Upper lobe of right lung (tissue), 1 donor: ENCODE data around the gene NRXN3. TPM values are rescaled to one million over a fixed set of nuclear protein-coding genes. Genes with fewer than 3 reads are reported as not detected.
A peak's percentile ranks its signal among the peaks of the same experiment; 100 is the strongest.

Experiments used
- ATAC-seq: fragments of 200-7000 bp; cut with Tn5 transposase; one replicate; pipeline ENCODE4 v1.9.1; 2020; ENCODE audit warnings: mild to moderate bottlenecking, moderate library complexity
- DNase-seq: peaks from one replicate; pipeline ENCODE4 v3.0.0-alpha.2; 2020
- H3K27ac ChIP-seq: fragments of 200-600 bp; one replicate; pipeline ENCODE4 v1.8.0; 2022
- H3K27me3 ChIP-seq: fragments of 200-600 bp; one replicate; pipeline ENCODE4 v1.8.0; 2022; ENCODE audit warnings: mild to moderate bottlenecking
- H3K36me3 ChIP-seq: fragments of 200-600 bp; one replicate; pipeline ENCODE4 v1.8.0; 2022
- H3K4me1 ChIP-seq: fragments of 200-600 bp; one replicate; pipeline ENCODE4 v1.8.0; 2022
- H3K4me3 ChIP-seq: fragments of 200-600 bp; one replicate; pipeline ENCODE4 v1.8.0; 2022; ENCODE audit warnings: mild to moderate bottlenecking
- H3K9me3 ChIP-seq: fragments of 200-600 bp; one replicate; pipeline ENCODE4 v1.8.0; 2022
- intact Hi-C: fragments of 100-400 bp; cut with DNase I; formaldehyde crosslinking; loops from one replicate; pipeline ENCODE4 v1.11.0; 2022
- total RNA-seq: library from RNA; stranded (reverse); fragmentation: NEBNext Ultra II Directional; extraction: Animal tissue kit (Norgen Biotek cat#: 25700); gene quantifications from one replicate; pipeline ENCODE4 v1.2.1, GENCODE V29; 2021
- TF ChIP-seq, protein P1 (sequence below): fragments of 200-600 bp; IDR thresholded peaks from one replicate; pipeline ENCODE4 v1.8.0; 2022; ENCODE audit warnings: antibody characterized with exemption
- donor health status: DM: no; HTN: yes; CAD: no; lungs with severe emphysema.

NRXN3 gene
- total RNA-seq, 1 donor from 2014 or later: 10.0 TPM

DNA sequence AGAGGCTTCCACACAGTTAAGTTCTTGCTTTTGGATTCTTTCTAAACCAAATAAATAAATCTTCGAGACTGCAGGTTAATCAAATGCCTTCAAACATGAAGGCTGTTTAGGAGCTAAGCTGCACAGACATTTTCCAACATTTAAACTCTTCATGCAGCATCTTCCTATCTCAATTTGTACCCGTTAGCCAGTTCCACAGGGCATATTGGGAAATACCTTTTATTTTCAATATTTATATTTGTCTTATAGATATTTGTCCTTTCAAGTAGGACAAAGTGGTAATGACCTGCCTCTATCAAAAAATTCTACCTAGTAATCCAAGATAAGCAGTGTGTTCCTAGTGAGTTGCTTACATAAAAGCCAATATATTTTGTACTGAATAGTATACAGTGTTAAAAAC, 1667.5 kb downstream of the NRXN3 start:
- H3K4me1 ChIP-seq: no peaks in the 10 kb centered on the region
- no peak overlapping the region for H3K4me3 ChIP-seq
- no peak for ATAC-seq
- no peaks in the 10 kb centered on the region for H3K27me3 ChIP-seq
- intact Hi-C loops: no loop called here
- H3K9me3 ChIP-seq: no peaks in the 10 kb centered on the region
- DNase-seq: no peak
- H3K36me3 ChIP-seq: no peaks in the 10 kb centered on the region
- TF ChIP-seq, protein P1, sequence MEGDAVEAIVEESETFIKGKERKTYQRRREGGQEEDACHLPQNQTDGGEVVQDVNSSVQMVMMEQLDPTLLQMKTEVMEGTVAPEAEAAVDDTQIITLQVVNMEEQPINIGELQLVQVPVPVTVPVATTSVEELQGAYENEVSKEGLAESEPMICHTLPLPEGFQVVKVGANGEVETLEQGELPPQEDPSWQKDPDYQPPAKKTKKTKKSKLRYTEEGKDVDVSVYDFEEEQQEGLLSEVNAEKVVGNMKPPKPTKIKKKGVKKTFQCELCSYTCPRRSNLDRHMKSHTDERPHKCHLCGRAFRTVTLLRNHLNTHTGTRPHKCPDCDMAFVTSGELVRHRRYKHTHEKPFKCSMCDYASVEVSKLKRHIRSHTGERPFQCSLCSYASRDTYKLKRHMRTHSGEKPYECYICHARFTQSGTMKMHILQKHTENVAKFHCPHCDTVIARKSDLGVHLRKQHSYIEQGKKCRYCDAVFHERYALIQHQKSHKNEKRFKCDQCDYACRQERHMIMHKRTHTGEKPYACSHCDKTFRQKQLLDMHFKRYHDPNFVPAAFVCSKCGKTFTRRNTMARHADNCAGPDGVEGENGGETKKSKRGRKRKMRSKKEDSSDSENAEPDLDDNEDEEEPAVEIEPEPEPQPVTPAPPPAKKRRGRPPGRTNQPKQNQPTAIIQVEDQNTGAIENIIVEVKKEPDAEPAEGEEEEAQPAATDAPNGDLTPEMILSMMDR: no peak
- no peak overlapping the region for H3K27ac ChIP-seq

- Histone ChIP-seq H3K4me1 (no peaks in the 10 kb centered on the region), H3K4me3 (no peak overlapping the region), H3K27ac (no peak overlapping the region), H3K27me3 (no peaks in the 10 kb centered on the region), H3K9me3 (no peaks in the 10 kb centered on the region), H3K36me3 (no peaks in the 10 kb centered on the region)
- intact Hi-C loops: no loop called here
- no peak for DNase-seq
- ATAC-seq: no peak
- TF ChIP-seq, protein P1: no peak
Measured at GRCh38 chr14:79840103-79840502, 1669.9 kb downstream of the NRXN3 start.

GRCh38 chr14:79840831-79841230, 1670.7 kb downstream of the NRXN3 start:
- Histone ChIP-seq H3K4me3 (no peak overlapping the region), H3K4me1 (no peaks in the 10 kb centered on the region), H3K9me3 (no peaks in the 10 kb centered on the region), H3K27me3 (no peaks in the 10 kb centered on the region), H3K27ac (no peak overlapping the region), H3K36me3 (no peaks in the 10 kb centered on the region)
- DNase-seq (no peak), ATAC-seq (no peak)
- intact Hi-C loops: no loop called here
- TF ChIP-seq, protein P1: no peak

GRCh38 chr14:79841433-79841832, 1671.3 kb downstream of the NRXN3 start:
- no peak overlapping the region for H3K4me3 ChIP-seq
- no peak overlapping the region for H3K27ac ChIP-seq
- no peaks in the 10 kb centered on the region for H3K27me3 ChIP-seq
- intact Hi-C loops: no loop called here
- no peak for ATAC-seq
- no peaks in the 10 kb centered on the region for H3K36me3 ChIP-seq
- TF ChIP-seq, protein P1: no peak
- no peaks in the 10 kb centered on the region for H3K9me3 ChIP-seq
- H3K4me1 ChIP-seq: no peaks in the 10 kb centered on the region
- no peak for DNase-seq

GRCh38 chr14:79842270-79842669, 1672.1 kb downstream of the NRXN3 start:
- ATAC-seq (peak; percentile 25), DNase-seq (no peak)
- Histone ChIP-seq H3K36me3 (no peaks in the 10 kb centered on the region), H3K27ac (no peak overlapping the region), H3K4me1 (no peaks in the 10 kb centered on the region), H3K9me3 (no peaks in the 10 kb centered on the region), H3K4me3 (no peak overlapping the region), H3K27me3 (no peaks in the 10 kb centered on the region)
- TF ChIP-seq, protein P1: no peak
- intact Hi-C loops: no loop called here
